Gastroesophageal sphincter (tissue), 4 donors: ENCODE measurements around the gene ZNF576. TPM values are rescaled to one million over a fixed set of nuclear protein-coding genes. Genes with fewer than 3 reads are reported as not detected.
"Not testable (repeated sequence)": the region's sequence is repeated elsewhere in the genome, so short reads cannot be mapped to it uniquely, and the experiment has no call there.

Experiments used
- ATAC-seq: fragments of 150-250 bp; one replicate; pipeline ENCODE4 v1.9.1; 2016; ENCODE audit warnings: mild to moderate bottlenecking, moderate library complexity
- H3K27ac ChIP-seq, 4 donors: fragments of 200-600 bp; sonication (generic) in 3 of 4; 1 replicate in 3 of 4; 2 replicates in 1 of 4; pipeline ENCODE4 v1.5.1; 2016 to 2019
- H3K27me3 ChIP-seq: fragments of 200-600 bp; sonication (generic); one replicate; pipeline ENCODE4 v1.5.1; 2019
- H3K36me3 ChIP-seq, 2 donors: fragments of 200-600 bp; sonication (generic); one replicate each; pipeline ENCODE4 v1.5.1; 2019; ENCODE audit warnings: control low read depth in 1 of 2
- H3K4me1 ChIP-seq, 3 donors: fragments of 200-600 bp; sonication (generic); 1 replicate in 2 of 3; 2 replicates in 1 of 3; pipeline ENCODE4 v1.5.1; 2016 to 2019; ENCODE audit warnings: control low read depth in 2 of 3
- H3K4me3 ChIP-seq, 2 donors: fragments of 200-600 bp; sonication (generic); one replicate each; pipeline ENCODE4 v1.5.1; 2019; ENCODE audit warnings: mild to moderate bottlenecking in 1 of 2, moderate library complexity in 1 of 2
- H3K9me3 ChIP-seq, 3 donors: fragments of 200-600 bp; sonication (generic); one replicate each; pipeline ENCODE4 v1.5.1; 2017 to 2019; ENCODE audit warnings: control low read depth in 2 of 3
- CTCF ChIP-seq, 4 experiments: fragments of 200-600 bp in 2 of 4; fragments of 450-650 bp in 2 of 4; sonication (generic) in 1 of 4; IDR thresholded peaks; one replicate each; pipeline ENCODE4 v1.5.1; 2017 to 2019; ENCODE audit warnings: antibody characterized with exemption in 4 of 4, mild to moderate bottlenecking in 2 of 4, moderate library complexity in 2 of 4
- EP300 ChIP-seq: sonication (generic); formaldehyde crosslinking; IDR thresholded peaks from one replicate; pipeline ENCODE4 v1.6.1; 2017; ENCODE audit warnings: antibody characterized with exemption, mild to moderate bottlenecking
- POLR2A ChIP-seq, 2 donors: fragments of 450-650 bp; IDR thresholded peaks; one replicate each; pipeline ENCODE4 v1.6.1; 2017; ENCODE audit warnings: antibody characterized with exemption in 2 of 2, mild to moderate bottlenecking in 2 of 2, moderate library complexity in 1 of 2
- POLR2AphosphoS5 ChIP-seq: sonication (generic); formaldehyde crosslinking; IDR thresholded peaks from one replicate; pipeline ENCODE4 v1.6.1; 2017; ENCODE audit warnings: antibody characterized with exemption
- WGBS, 2 donors: methylation state at CpG; one replicate each; pipeline ENCODE4 v1.1.5; 2018; ENCODE audit warnings: low coverage in 1 of 2; 5-methylcytosine and 5-hydroxymethylcytosine counted together
- total RNA-seq, 4 donors: library from RNA; depleted of rRNA; stranded (reverse); fragments of >200 nt; gene quantifications; one replicate each; pipeline ENCODE4 v1.1.0, GENCODE V29; 2016

Gene ZNF576
- total RNA-seq, 4 donors from 2014 or later, result 10.8 to 19.9 (median 14.2) TPM

GRCh38 chr19:43631491-43631890, 35.1 kb downstream of the ZNF576 start:
- 89 to 91% methylated on average over 5 of the region's 5 CpGs for WGBS, 2 donors
- no peak overlapping the region for H3K4me3 ChIP-seq
- ATAC-seq, result no peak

GRCh38 chr19:43633520-43633919, 37.1 kb downstream of the ZNF576 start:
- Histone ChIP-seq H3K4me3 (no peak overlapping the region), H3K4me1 (peaks cover 0 to 21% (median 0%) of the 10 kb centered on the region in 3 donors), H3K36me3 (no peaks in the 10 kb centered on the region), H3K27me3 (no peaks in the 10 kb centered on the region), H3K9me3 (no peaks in the 10 kb centered on the region), H3K27ac (no peak overlapping the region)
- WGBS, 2 donors, result 83 to 100% methylated on average over 1 to 2 of the region's 4 CpGs
- ATAC-seq, result no peak
- TF ChIP-seq EP300, result no peak
- TF ChIP-seq CTCF (IDR thresholded peaks at IDR 0.05), result no peak
- TF ChIP-seq POLR2A (IDR thresholded peaks at IDR 0.05), result no peak
- TF ChIP-seq POLR2AphosphoS5, result no peak

More at GRCh38 chr19:43631491-43631890, 35.1 kb downstream of the ZNF576 start:
- Histone ChIP-seq H3K9me3 (no peaks in the 10 kb centered on the region), H3K27me3 (no peaks in the 10 kb centered on the region), H3K36me3 (no peaks in the 10 kb centered on the region), H3K27ac (no peak overlapping the region), H3K4me1 (peaks cover 0 to 15% (median 0%) of the 10 kb centered on the region in 3 donors)
- TF ChIP-seq EP300, result no peak
- TF ChIP-seq POLR2A (IDR thresholded peaks at IDR 0.05), result no peak
- TF ChIP-seq CTCF (IDR thresholded peaks at IDR 0.05), result no peak
- TF ChIP-seq POLR2AphosphoS5, result no peak

GRCh38 chr19:43634068-43634467, 37.7 kb downstream of the ZNF576 start:
- no peaks in the 10 kb centered on the region for H3K9me3 ChIP-seq
- H3K27me3 ChIP-seq, result no peaks in the 10 kb centered on the region
- peaks cover 0 to 27% (median 0%) of the 10 kb centered on the region in 3 donors for H3K4me1 ChIP-seq
- peak overlapping the region in 1 of 4 donors; percentile 66 for H3K27ac ChIP-seq
- ATAC-seq, result no peak
- no peaks in the 10 kb centered on the region for H3K36me3 ChIP-seq
- no peak overlapping the region for H3K4me3 ChIP-seq
- TF ChIP-seq POLR2A (IDR thresholded peaks at IDR 0.05) (no peak), CTCF (IDR thresholded peaks at IDR 0.05) (no peak), EP300 (no peak), POLR2AphosphoS5 (no peak)
- WGBS, 2 donors, result 85 to 100% methylated on average over 3 to 5 of the region's 5 CpGs

- no peak for ATAC-seq
- TF ChIP-seq POLR2AphosphoS5 (no peak), POLR2A (IDR thresholded peaks at IDR 0.05) (no peak), EP300 (no peak), CTCF (IDR thresholded peaks at IDR 0.05) (no peak)
- peak overlapping the region in 3 of 4 donors; percentile 66 to 77 (median 68) for H3K27ac ChIP-seq
- WGBS, 2 donors, result 24 to 30% methylated on average over 2 to 4 of the region's 5 CpGs
- no peaks in the 10 kb centered on the region for H3K27me3 ChIP-seq
- H3K9me3 ChIP-seq, result no peaks in the 10 kb centered on the region
- H3K4me3 ChIP-seq, result peak overlapping the region in 1 of 2 donors; percentile 36
- no peaks in the 10 kb centered on the region for H3K36me3 ChIP-seq
- H3K4me1 ChIP-seq, result peaks cover 0 to 30% (median 0%) of the 10 kb centered on the region in 3 donors
Observed at GRCh38 chr19:43634506-43634871, 38.1 kb downstream of the ZNF576 start.

GRCh38 chr19:43634872-43635560, 38.6 kb downstream of the ZNF576 start:
- TF ChIP-seq CTCF (IDR thresholded peaks at IDR 0.05), result no peak
- no peak for TF ChIP-seq POLR2AphosphoS5
- no peak for TF ChIP-seq POLR2A (IDR thresholded peaks at IDR 0.05)
- no peak for TF ChIP-seq EP300
- H3K27ac ChIP-seq, result peak overlapping the region in 3 of 4 donors; percentile 66 to 77 (median 68)
- no peaks in the 10 kb centered on the region for H3K9me3 ChIP-seq
- ATAC-seq, result no peak
- no peaks in the 10 kb centered on the region for H3K27me3 ChIP-seq
- H3K36me3 ChIP-seq, result no peaks in the 10 kb centered on the region
- 0 to 25% methylated on average over 1 to 5 of the region's 17 CpGs for WGBS, 2 donors
- peaks cover 0 to 32% (median under 1%) of the 10 kb centered on the region in 3 donors for H3K4me1 ChIP-seq
- peak overlapping the region in 1 of 2 donors; percentile 36 for H3K4me3 ChIP-seq

GRCh38 chr19:43635561-43635940, 39.2 kb downstream of the ZNF576 start:
- peak overlapping the region in 3 of 4 donors; percentile 66 to 77 (median 68) for H3K27ac ChIP-seq
- peaks cover 0 to 37% (median 6%) of the 10 kb centered on the region in 3 donors for H3K4me1 ChIP-seq
- 20% methylated on average over 1 of the region's 2 CpGs; no CpG with 5 or more reads in 1 of the 2 donors for WGBS, 2 donors
- peak overlapping the region in 1 of 2 donors; percentile 36 for H3K4me3 ChIP-seq
- not testable (repeated sequence) for H3K9me3 ChIP-seq, H3K36me3 ChIP-seq, ATAC-seq, H3K27me3 ChIP-seq
